H1 (cell line): Measurements from ENCODE around the gene ASPDH. TPM values are rescaled to one million over a fixed set of nuclear protein-coding genes. Genes with fewer than 3 reads are reported as not detected.

Experiments used
- CTCF ChIA-PET: fragments of 300-600 bp; sonication (Branson Sonifier 250); formaldehyde crosslinking; loops from one replicate; lab custom pipeline; 2021; ENCODE audit not compliant: partially characterized antibody; lab: Charles Lee
- POLR2A ChIA-PET: fragments of 300-600 bp; sonication (Branson Sonifier 250); formaldehyde crosslinking; loops from one replicate; lab custom pipeline; 2021; ENCODE audit warnings: inconsistent platforms; ENCODE audit not compliant: partially characterized antibody; lab: Charles Lee
- DNase-seq, 2 experiments: peaks; one replicate each; pipeline versions ENCODE4 v3.0.0 to v3.0.0-alpha.2; 2010 to 2022; ENCODE audit warnings: low spot score in 2 of 2, low read depth in 1 of 2, mixed read lengths in 1 of 2
- FAIRE-seq: peaks from 2 replicates; lab custom pipeline; 2011; peaks lifted over from hg19 to GRCh38; lab: Jason Lieb, UNC
- H2AFZ ChIP-seq: 2 replicates; pipeline ENCODE4 v1.8.1; 2012; ENCODE audit warnings: low read length, inconsistent platforms
- H2AK5ac ChIP-seq: 2 replicates; pipeline ENCODE4 v1.6.1; 2013; ENCODE audit warnings: low read depth, low read length
- H2BK120ac ChIP-seq: replicated peaks from 2 replicates; pipeline ENCODE3; 2013; ENCODE audit warnings: low read depth, low read length, inconsistent platforms
- H2BK12ac ChIP-seq: 2 replicates; pipeline ENCODE4 v1.6.1; 2013; ENCODE audit warnings: low read depth, low read length
- H2BK15ac ChIP-seq: 2 replicates; pipeline ENCODE4 v1.6.1; 2013; ENCODE audit warnings: low read length
- H2BK20ac ChIP-seq: 2 replicates; pipeline ENCODE4 v1.6.1; 2013; ENCODE audit warnings: low read length
- H2BK5ac ChIP-seq: 2 replicates; pipeline ENCODE4 v1.6.1; 2013; ENCODE audit warnings: low read depth, low read length
- H3K14ac ChIP-seq: 2 replicates; pipeline ENCODE4 v1.6.1; 2013; ENCODE audit warnings: inconsistent platforms; ENCODE audit not compliant: insufficient read length
- H3K18ac ChIP-seq: 2 replicates; pipeline ENCODE4 v1.6.1; 2013; ENCODE audit warnings: low read length; ENCODE audit errors: extremely low read depth
- H3K23ac ChIP-seq: 2 replicates; pipeline ENCODE4 v1.6.1; 2013; ENCODE audit warnings: inconsistent platforms; ENCODE audit not compliant: insufficient read length
- H3K23me2 ChIP-seq: 2 replicates; pipeline ENCODE4 v1.6.1; 2013; ENCODE audit warnings: low read depth, low read length
- H3K27ac ChIP-seq: 2 replicates; pipeline ENCODE4 v1.6.1; 2011; ENCODE audit warnings: low read depth, low read length, inconsistent platforms
- H3K27me3 ChIP-seq, 4 experiments: replicated peaks in 1 of 4; 1 replicate in 1 of 4; 2 replicates in 3 of 4; pipeline versions ENCODE4 v1.6.1 to v1.8.1; 2011 to 2013; ENCODE audit warnings: low read length in 3 of 4, mild to moderate bottlenecking in 3 of 4, inconsistent platforms in 2 of 4, mixed read lengths in 2 of 4, moderate library complexity in 1 of 4; ENCODE audit not compliant: control insufficient read depth in 3 of 4, insufficient read depth in 3 of 4; ENCODE audit errors: extremely low read depth in 1 of 4
- H3K36me3 ChIP-seq, 4 experiments: 2 replicates each; pipeline versions ENCODE4 v1.6.1 to v1.8.1; 2011 to 2013; ENCODE audit warnings: mild to moderate bottlenecking in 4 of 4, low read length in 3 of 4, moderate library complexity in 2 of 4, control low read depth in 1 of 4, inconsistent platforms in 1 of 4; ENCODE audit not compliant: insufficient read depth in 4 of 4, control insufficient read depth in 2 of 4
- H3K4ac ChIP-seq: replicated peaks from 2 replicates; pipeline ENCODE3; 2013; ENCODE audit warnings: low read length, low read depth, mixed read lengths, inconsistent platforms; ENCODE audit not compliant: insufficient read length
- H3K4me1 ChIP-seq, 4 experiments: replicated peaks in 1 of 4; 1 replicate in 1 of 4; 2 replicates in 3 of 4; pipeline versions ENCODE4 v1.6.1 to v1.8.1; 2011 to 2013; ENCODE audit warnings: low read length in 3 of 4, inconsistent platforms in 2 of 4, mixed read lengths in 1 of 4; ENCODE audit not compliant: insufficient read depth in 4 of 4, control insufficient read depth in 3 of 4
- H3K4me2 ChIP-seq, 2 experiments: 2 replicates each; pipeline versions ENCODE4 v1.6.1 to v1.8.1; 2011 to 2013; ENCODE audit warnings: low read depth in 2 of 2, low read length in 2 of 2, control low read depth in 1 of 2, inconsistent platforms in 1 of 2, mild to moderate bottlenecking in 1 of 2; ENCODE audit not compliant: insufficient read depth in 1 of 2
- H3K4me3 ChIP-seq, 4 experiments: fragments of 200-600, 300-600 bp in 1 of 4; sonication (generic), shearing (Covaris generic), sonication (Bioruptor Twin) in 1 of 4; 2 replicates each; pipeline versions ENCODE4 v1.5.1 to v1.8.1; 2011 to 2016; ENCODE audit warnings: low read length in 4 of 4, low read depth in 3 of 4, control low read depth in 2 of 4, inconsistent platforms in 2 of 4, mild to moderate bottlenecking in 2 of 4, mixed read lengths in 1 of 4, moderate library complexity in 1 of 4; ENCODE audit not compliant: insufficient read depth in 2 of 4; ENCODE audit errors: extremely low read depth in 1 of 4
- H3K56ac ChIP-seq: replicated peaks from 2 replicates; pipeline ENCODE3; 2013; ENCODE audit warnings: low read depth, mild to moderate bottlenecking, mixed read lengths, low read length, inconsistent platforms; ENCODE audit not compliant: insufficient read length
- H3K79me1 ChIP-seq: 2 replicates; pipeline ENCODE4 v1.6.1; 2013; ENCODE audit warnings: low read depth, low read length, control low read depth
- H3K79me2 ChIP-seq, 2 experiments: 2 replicates each; pipeline versions ENCODE4 v1.6.1 to v1.8.1; 2012 to 2013; ENCODE audit warnings: low read length in 2 of 2, mild to moderate bottlenecking in 2 of 2, inconsistent platforms in 1 of 2; ENCODE audit not compliant: insufficient read depth in 2 of 2, control insufficient read depth in 1 of 2
- H3K9ac ChIP-seq, 4 experiments: replicated peaks in 1 of 4; 1 replicate in 1 of 4; 2 replicates in 3 of 4; pipeline versions ENCODE4 v1.6.1 to v1.8.1; 2011 to 2013; ENCODE audit warnings: low read depth in 3 of 4, low read length in 3 of 4, control low read depth in 2 of 4, mild to moderate bottlenecking in 2 of 4, moderate library complexity in 2 of 4, inconsistent platforms in 1 of 4; ENCODE audit errors: extremely low read depth in 1 of 4
- H3K9me3 ChIP-seq, 2 experiments: 2 replicates each; pipeline versions ENCODE4 v1.6.1 to v1.8.1; 2012 to 2013; ENCODE audit warnings: mild to moderate bottlenecking in 2 of 2, moderate library complexity in 2 of 2, control low read depth in 1 of 2, inconsistent platforms in 1 of 2, low read depth in 1 of 2, low read length in 1 of 2, mixed read lengths in 1 of 2; ENCODE audit not compliant: insufficient read depth in 2 of 2
- H4K20me1 ChIP-seq, 2 experiments: replicated peaks in 1 of 2; 2 replicates each; pipeline versions ENCODE3 to v1.8.1; 2011 to 2013; ENCODE audit warnings: inconsistent platforms in 2 of 2, low read length in 2 of 2, mild to moderate bottlenecking in 1 of 2; ENCODE audit not compliant: insufficient read depth in 2 of 2, control insufficient read depth in 1 of 2
- H4K5ac ChIP-seq: 2 replicates; pipeline ENCODE4 v1.6.1; 2013; ENCODE audit warnings: low read length, low read depth, mixed read lengths, inconsistent platforms; ENCODE audit not compliant: insufficient read length
- H4K8ac ChIP-seq: 2 replicates; pipeline ENCODE4 v1.8.0; 2013; ENCODE audit warnings: mild to moderate bottlenecking, moderate library complexity, low read length, inconsistent platforms; ENCODE audit not compliant: insufficient read depth; ENCODE audit errors: extremely low read depth
- H4K91ac ChIP-seq: replicated peaks from 2 replicates; pipeline ENCODE3; 2013; ENCODE audit warnings: low read length, mixed read lengths, inconsistent platforms; ENCODE audit not compliant: insufficient read length
- GTF2F1 ChIP-seq: IDR thresholded peaks from 2 replicates; pipeline ENCODE4 v1.6.1; 2012; ENCODE audit warnings: low read depth, low read length, improper control_type of control experiment, borderline replicate concordance
- HDAC6 ChIP-seq: IDR thresholded peaks from one replicate; pipeline ENCODE4 v1.7.1; 2012; ENCODE audit warnings: low read depth, mild to moderate bottlenecking, inconsistent platforms, low read length, moderate library complexity
- JUND ChIP-seq: IDR thresholded peaks from 2 replicates; pipeline ENCODE4 v1.6.1; 2011; ENCODE audit warnings: mild to moderate bottlenecking, improper control_type of control experiment, low read length
- RBBP5 ChIP-seq: IDR thresholded peaks from 2 replicates; pipeline ENCODE4 v1.7.1; 2012; ENCODE audit warnings: low read depth, mild to moderate bottlenecking, inconsistent platforms, low read length, moderate library complexity, borderline replicate concordance
- RNF2 ChIP-seq: fragments of 200-900, 300-1000 bp; sonication (generic); IDR thresholded peaks from 2 replicates; pipeline ENCODE4 v1.7.1; 2016; ENCODE audit warnings: borderline replicate concordance, low read depth, mild to moderate bottlenecking, antibody characterized with exemption, low read length; ENCODE audit not compliant: poor library complexity, severe bottlenecking; ENCODE audit errors: missing control alignments
- TAF1 ChIP-seq: IDR thresholded peaks from 2 replicates; pipeline ENCODE4 v1.6.1; 2011; ENCODE audit warnings: mild to moderate bottlenecking, low read depth, low read length
- TCF12 ChIP-seq: IDR thresholded peaks from 2 replicates; pipeline ENCODE4 v1.6.1; 2011; ENCODE audit warnings: low read depth, mild to moderate bottlenecking, low read length
- WGBS, 2 experiments: shearing (Covaris generic) in 1 of 2; methylation state at CpG; one replicate each; pipeline versions ENCODE4 v1.1.6 to v1.1.7; 2013 to 2015; ENCODE audit warnings: low lambda C conversion rate in 2 of 2, mixed read lengths in 2 of 2, inconsistent platforms in 1 of 2, low coverage in 1 of 2, missing lambda C conversion rate in 1 of 2; ENCODE audit not compliant: insufficient replicate concordance in 2 of 2, insufficient coverage in 1 of 2, insufficient read length in 1 of 2; ENCODE audit errors: extremely low coverage in 1 of 2, missing lambda C conversion rate in 1 of 2; 5-methylcytosine and 5-hydroxymethylcytosine counted together
- polyA plus RNA-seq, 7 experiments: library from polyadenylated mRNA; depleted of rRNA in 3 of 7; stranded (reverse) in 5 of 7; unstranded in 2 of 7; fragments of >200 nt in 5 of 7; fragments of 200-250 nt in 2 of 7; gene quantifications; 1 replicate in 5 of 7; 2 replicates in 1 of 7; 4 replicates in 1 of 7; pipeline versions ENCODE4 v1.2.1 to v1.2.3, GENCODE V29; 2011 to 2013; ENCODE audit warnings: missing spikeins in 2 of 7, mixed read lengths in 2 of 7
- total RNA-seq: library from RNA; stranded (reverse); fragmentation: NEBNext Ultra II Directional; extraction: Animal tissue kit (Norgen Biotek cat#: 25700); gene quantifications from 2 replicates; pipeline ENCODE4 v1.2.1, GENCODE V29; 2021
- TF ChIP-seq, protein P1 (sequence below): IDR thresholded peaks from 2 replicates; pipeline ENCODE4 v1.6.1; 2011; ENCODE audit warnings: low read length, improper control_type of control experiment
- TF ChIP-seq, protein P2 (sequence below): IDR thresholded peaks from 2 replicates; pipeline ENCODE4 v1.6.1; 2012; ENCODE audit warnings: inconsistent platforms

ASPDH gene
- total and polyA plus RNA-seq, 2 of the 8 experiments (the other 6 are each of a cell fraction or from before 2014, with no cell fraction given) = not detected

DNA sequence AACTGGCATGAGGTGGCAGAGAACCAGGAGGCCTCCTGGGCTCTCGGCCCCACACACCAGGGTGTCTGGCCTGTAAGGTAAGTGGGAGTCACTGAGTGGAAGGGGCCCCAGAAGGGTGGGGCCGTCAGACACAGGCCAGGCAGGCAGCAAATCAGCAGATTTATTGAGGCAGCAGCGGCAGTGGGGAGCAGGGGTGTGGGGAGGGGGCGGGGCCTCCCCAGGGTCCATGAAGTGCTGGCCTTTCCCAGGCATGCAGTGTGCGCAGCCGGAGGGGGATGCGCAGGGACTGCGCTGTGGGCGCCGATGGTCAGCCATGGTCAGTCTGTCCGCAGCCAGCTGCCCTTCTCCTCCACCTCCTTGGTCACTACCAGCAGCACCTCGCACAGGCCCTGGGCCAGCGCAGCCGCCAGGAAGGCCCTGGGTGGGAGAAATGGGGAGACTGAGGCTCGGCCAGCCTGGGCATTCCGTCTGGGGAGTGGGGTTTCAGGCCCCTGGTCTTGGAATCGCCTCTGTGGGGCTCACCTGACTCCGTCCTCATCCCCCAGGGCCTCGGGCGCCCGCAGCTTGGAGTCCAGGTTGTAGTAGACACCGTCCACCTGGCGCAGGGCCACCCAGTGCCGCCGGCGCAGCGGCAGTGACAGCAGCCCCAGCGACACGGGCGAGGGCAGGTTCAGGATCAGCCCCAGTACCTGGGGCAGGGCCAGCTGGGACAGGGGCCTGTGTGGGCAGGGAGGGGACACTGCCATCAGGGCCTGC is 7.7 kb downstream of the ASPDH start:
- CTCF ChIA-PET = interaction anchor here (1.4 kb wide), 1 partner anchor 9 kb away, joined by 3 read pairs; no protein-coding TSS in a partner anchor

More for the DNA sequence above, 7.7 kb downstream of the ASPDH start:
- H2BK5ac ChIP-seq = no peak overlapping the region
- no peak overlapping the region for H3K23ac ChIP-seq
- no peak overlapping the region for H3K9ac ChIP-seq
- TF ChIP-seq TCF12 = no peak
- no peak for TF ChIP-seq RBBP5
- TF ChIP-seq, protein P1, sequence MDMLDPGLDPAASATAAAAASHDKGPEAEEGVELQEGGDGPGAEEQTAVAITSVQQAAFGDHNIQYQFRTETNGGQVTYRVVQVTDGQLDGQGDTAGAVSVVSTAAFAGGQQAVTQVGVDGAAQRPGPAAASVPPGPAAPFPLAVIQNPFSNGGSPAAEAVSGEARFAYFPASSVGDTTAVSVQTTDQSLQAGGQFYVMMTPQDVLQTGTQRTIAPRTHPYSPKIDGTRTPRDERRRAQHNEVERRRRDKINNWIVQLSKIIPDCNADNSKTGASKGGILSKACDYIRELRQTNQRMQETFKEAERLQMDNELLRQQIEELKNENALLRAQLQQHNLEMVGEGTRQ = no peak
- no peak for TF ChIP-seq TAF1
- TF ChIP-seq, protein P2, sequence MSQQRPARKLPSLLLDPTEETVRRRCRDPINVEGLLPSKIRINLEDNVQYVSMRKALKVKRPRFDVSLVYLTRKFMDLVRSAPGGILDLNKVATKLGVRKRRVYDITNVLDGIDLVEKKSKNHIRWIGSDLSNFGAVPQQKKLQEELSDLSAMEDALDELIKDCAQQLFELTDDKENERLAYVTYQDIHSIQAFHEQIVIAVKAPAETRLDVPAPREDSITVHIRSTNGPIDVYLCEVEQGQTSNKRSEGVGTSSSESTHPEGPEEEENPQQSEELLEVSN = no peak
- no peak for TF ChIP-seq JUND
- no peak for TF ChIP-seq RNF2
- no peak for TF ChIP-seq HDAC6
- TF ChIP-seq GTF2F1 = no peak
- H2BK120ac ChIP-seq = no peak overlapping the region
- no peak overlapping the region for H2AFZ ChIP-seq
- H4K8ac ChIP-seq = no peak overlapping the region; the same call in 1 of the 2 replicates
- FAIRE-seq (no peak), DNase-seq (no peak)
- H3K56ac ChIP-seq = no peak overlapping the region
- peaks cover 0 to 18% (median 12%) of the 10 kb centered on the region in 4 experiments; a peak in 6 of 7 replicates for H3K27me3 ChIP-seq
- H2BK20ac ChIP-seq = no peak overlapping the region
- H3K36me3 ChIP-seq = no peaks in the 10 kb centered on the region
- no peak overlapping the region for H2AK5ac ChIP-seq
- H3K79me1 ChIP-seq = no peaks in the 10 kb centered on the region; the same call in 1 of the 2 replicates
- H3K4ac ChIP-seq = no peak overlapping the region
- no peak overlapping the region for H3K18ac ChIP-seq
- POLR2A ChIA-PET = no interaction called here
- no peak overlapping the region for H2BK12ac ChIP-seq
- no peak overlapping the region for H3K4me2 ChIP-seq
- H3K27ac ChIP-seq = no peak overlapping the region
- no peak overlapping the region for H4K91ac ChIP-seq
- H4K20me1 ChIP-seq = peaks cover 0 to 1% of the 10 kb centered on the region in 2 experiments
- 92% methylated on average over 21 of the region's 30 CpGs; no CpG with 5 or more reads in 1 of the 2 experiments for WGBS, 2 experiments
- peaks cover 0 to 3% (median 3%) of the 10 kb centered on the region in 4 experiments; a peak in 4 of 7 replicates for H3K4me1 ChIP-seq
- H3K79me2 ChIP-seq = no peaks in the 10 kb centered on the region
- H3K4me3 ChIP-seq = no peak overlapping the region
- H3K23me2 ChIP-seq = no peaks in the 10 kb centered on the region; the same call in 1 of the 2 replicates
- no peaks in the 10 kb centered on the region for H3K9me3 ChIP-seq
- no peak overlapping the region for H4K5ac ChIP-seq
- no peak overlapping the region for H3K14ac ChIP-seq
- no peak overlapping the region for H2BK15ac ChIP-seq
